ENCODE results near the gene ACTL8.
"Not testable (repeated sequence)": the region's sequence is repeated elsewhere in the genome, so short reads cannot be mapped to it uniquely, and the experiment has no call there.

Gene ACTL8

GRCh38 chr1:17735793-17736192, 19.3 kb upstream of the ACTL8 start:
- no peak for DNase-seq (ENCODE audit: low read depth)

- no peak for DNase-seq (ENCODE audit: low read depth)
Observed at GRCh38 chr1:17736625-17737024, 18.5 kb upstream of the ACTL8 start.

- DNase-seq (ENCODE audit: low read depth): no peak
Observed at GRCh38 chr1:17739050-17739449, 16.1 kb upstream of the ACTL8 start.

GRCh38 chr1:17741052-17741451, 14.1 kb upstream of the ACTL8 start:
- DNase-seq (ENCODE audit: low read depth): no peak

- DNase-seq (ENCODE audit: low read depth): no peak
Observed at GRCh38 chr1:17742583-17742982, 12.6 kb upstream of the ACTL8 start.

GRCh38 chr1:17743008-17743647, 12.0 kb upstream of the ACTL8 start:
- DNase-seq (ENCODE audit: low read depth): no peak

- DNase-seq (ENCODE audit: low read depth): no peak
Observed at GRCh38 chr1:17743925-17744324, 11.2 kb upstream of the ACTL8 start.

- no peak for DNase-seq (ENCODE audit: low read depth)
Observed at GRCh38 chr1:17744666-17745478, 10.3 kb upstream of the ACTL8 start.

GRCh38 chr1:17745479-17745955, 9.6 kb upstream of the ACTL8 start:
- DNase-seq (ENCODE audit: low read depth): no peak

- DNase-seq (ENCODE audit: low read depth): not testable (repeated sequence)
Observed at GRCh38 chr1:17746281-17746680, 8.9 kb upstream of the ACTL8 start.

- DNase-seq (ENCODE audit: low read depth): no peak
Observed at GRCh38 chr1:17746920-17747319, 8.2 kb upstream of the ACTL8 start.

- DNase-seq (ENCODE audit: low read depth): no peak
Observed at GRCh38 chr1:17750333-17750732, 4.8 kb upstream of the ACTL8 start.

- no peak for DNase-seq (ENCODE audit: low read depth)
Observed at GRCh38 chr1:17752356-17752755, 2.8 kb upstream of the ACTL8 start.

- DNase-seq (ENCODE audit: low read depth): no peak
Observed at GRCh38 chr1:17757426-17757825, 2.3 kb downstream of the ACTL8 start.

- no peak for DNase-seq (ENCODE audit: low read depth)
Observed at GRCh38 chr1:17759114-17759513, 4.0 kb downstream of the ACTL8 start.

- DNase-seq (ENCODE audit: low read depth): no peak
Observed at GRCh38 chr1:17762313-17762712, 7.2 kb downstream of the ACTL8 start.

- DNase-seq (ENCODE audit: low read depth): no peak
Observed at GRCh38 chr1:17763417-17763816, 8.3 kb downstream of the ACTL8 start.

- no peak for DNase-seq (ENCODE audit: low read depth)
Observed at GRCh38 chr1:17763995-17764394, 8.9 kb downstream of the ACTL8 start.

- DNase-seq (ENCODE audit: low read depth): no peak
Observed at GRCh38 chr1:17764591-17764990, 9.5 kb downstream of the ACTL8 start.

GRCh38 chr1:17765444-17766411, 10.6 kb downstream of the ACTL8 start:
- no peak for DNase-seq (ENCODE audit: low read depth)

- DNase-seq (ENCODE audit: low read depth): no peak
Observed at GRCh38 chr1:17768651-17769241, 13.6 kb downstream of the ACTL8 start.

- DNase-seq (ENCODE audit: low read depth): no peak
Observed at GRCh38 chr1:17770983-17771382, 15.8 kb downstream of the ACTL8 start.
